WTC11 (cell line): ENCODE data around the gene AGBL1. TPM values are rescaled to one million over a fixed set of nuclear protein-coding genes. Genes with fewer than 3 reads are reported as not detected.

Experiments used
- ATAC-seq: fragments of 200-7000 bp; cut with Tn5 transposase; 2 replicates; pipeline ENCODE4 v1.10.0; 2021; ENCODE audit warnings: mild to moderate bottlenecking, moderate library complexity
- CTCF ChIA-PET: fragments of 300-600 bp; sonication (Branson Sonifier 250); formaldehyde crosslinking; loops from one replicate; lab custom pipeline; 2021; ENCODE audit warnings: antibody characterized with exemption; lab: Charles Lee
- POLR2A ChIA-PET: fragments of 350-600 bp; sonication (Branson Sonifier 250); formaldehyde crosslinking; loops from one replicate; lab custom pipeline; 2021; ENCODE audit warnings: antibody characterized with exemption; lab: Charles Lee
- DNase-seq: peaks from one replicate; pipeline ENCODE4 v3.0.0; 2021; ENCODE audit warnings: low spot score
- H3K27ac Mint-ChIP-seq: 2 replicates; pipeline ENCODE4 v1.8.0; 2021; ENCODE audit warnings: mixed read lengths
- H3K27me3 Mint-ChIP-seq: 2 replicates; pipeline ENCODE4 v1.8.0; 2021; ENCODE audit warnings: low read depth, mild to moderate bottlenecking, moderate library complexity, mixed read lengths
- H3K36me3 Mint-ChIP-seq: 2 replicates; pipeline ENCODE4 v1.8.0; 2021; ENCODE audit warnings: mixed read lengths
- H3K4me1 Mint-ChIP-seq: 2 replicates; pipeline ENCODE4 v1.8.0; 2022; ENCODE audit warnings: mixed read lengths
- H3K4me3 Mint-ChIP-seq: 2 replicates; pipeline ENCODE4 v1.8.0; 2021; ENCODE audit warnings: mild to moderate bottlenecking, moderate library complexity, mixed read lengths
- H3K9me3 Mint-ChIP-seq: 2 replicates; pipeline ENCODE4 v1.8.0; 2021; ENCODE audit warnings: mixed read lengths
- AR ChIP-seq: fragments of 250-450 bp; sonication (Bioruptor Pico); IDR thresholded peaks from 2 replicates; pipeline ENCODE4 v1.9.0; 2021; ENCODE audit warnings: mild to moderate bottlenecking
- ATF1 ChIP-seq: sonication (generic); formaldehyde crosslinking; IDR thresholded peaks from 2 replicates; pipeline ENCODE4 v1.8.1; 2023; ENCODE audit warnings: mild to moderate bottlenecking, moderate library complexity, missing genetic modification reagents
- ATF3 ChIP-seq: sonication (generic); formaldehyde crosslinking; conservative IDR thresholded peaks from 2 replicates; pipeline ENCODE4 v1.8.1; 2022; ENCODE audit warnings: mild to moderate bottlenecking, missing genetic modification reagents
- E2F5 ChIP-seq: sonication (generic); formaldehyde crosslinking; IDR thresholded peaks from 2 replicates; pipeline ENCODE4 v1.8.1; 2022; ENCODE audit warnings: mild to moderate bottlenecking, moderate library complexity, missing genetic modification reagents
- ELF4 ChIP-seq: sonication (generic); formaldehyde crosslinking; IDR thresholded peaks from 2 replicates; pipeline ENCODE4 v1.8.1; 2022; ENCODE audit warnings: low read depth, mild to moderate bottlenecking, moderate library complexity, missing genetic modification reagents
- ESRRA ChIP-seq: sonication (generic); formaldehyde crosslinking; IDR thresholded peaks from 2 replicates; pipeline ENCODE4 v1.8.1; 2022; ENCODE audit warnings: mild to moderate bottlenecking, missing genetic modification reagents, borderline replicate concordance
- HMGA2 ChIP-seq: fragments of 250-450 bp; sonication (Bioruptor Pico); IDR thresholded peaks from 2 replicates; pipeline ENCODE4 v1.4.0; 2021; ENCODE audit warnings: mild to moderate bottlenecking, moderate library complexity
- HMGXB4 ChIP-seq: sonication (generic); formaldehyde crosslinking; IDR thresholded peaks from 2 replicates; pipeline ENCODE4 v1.8.1; 2023; ENCODE audit warnings: mild to moderate bottlenecking, moderate library complexity, missing genetic modification reagents
- IRF2 ChIP-seq: sonication (generic); formaldehyde crosslinking; IDR thresholded peaks from 2 replicates; pipeline ENCODE4 v1.8.0; 2022; ENCODE audit warnings: low read depth, missing genetic modification reagents, borderline replicate concordance
- JUN ChIP-seq: sonication (generic); formaldehyde crosslinking; IDR thresholded peaks from 2 replicates; pipeline ENCODE4 v1.8.0; 2023; ENCODE audit warnings: mild to moderate bottlenecking, missing genetic modification reagents
- NFYB ChIP-seq: sonication (generic); formaldehyde crosslinking; conservative IDR thresholded peaks from 2 replicates; pipeline ENCODE4 v1.8.0; 2022; ENCODE audit warnings: low read depth, missing genetic modification reagents
- RORB ChIP-seq: fragments of 250-450 bp; sonication (Bioruptor Pico); IDR thresholded peaks from 2 replicates; pipeline ENCODE4 v1.9.0; 2021; ENCODE audit warnings: mild to moderate bottlenecking
- SMAD4 ChIP-seq: sonication (generic); formaldehyde crosslinking; IDR thresholded peaks from 2 replicates; pipeline ENCODE4 v1.8.0; 2022; ENCODE audit warnings: mild to moderate bottlenecking, missing genetic modification reagents
- TP53 ChIP-seq: sonication (generic); formaldehyde crosslinking; IDR thresholded peaks from 2 replicates; pipeline ENCODE4 v1.8.1; 2023; ENCODE audit warnings: mild to moderate bottlenecking, missing genetic modification reagents
- ZBTB21 ChIP-seq: sonication (generic); formaldehyde crosslinking; IDR thresholded peaks from 2 replicates; pipeline ENCODE4 v1.8.1; 2023; ENCODE audit warnings: mild to moderate bottlenecking, missing genetic modification reagents, borderline replicate concordance
- ZNF263 ChIP-seq: sonication (generic); formaldehyde crosslinking; IDR thresholded peaks from 2 replicates; pipeline ENCODE4 v1.8.1; 2022; ENCODE audit warnings: low read depth, mild to moderate bottlenecking, moderate library complexity, missing genetic modification reagents
- ZNF423 ChIP-seq: fragments of 250-450 bp; sonication (Bioruptor Pico); IDR thresholded peaks from 2 replicates; pipeline ENCODE4 v2.1.2; 2022; ENCODE audit warnings: mild to moderate bottlenecking, moderate library complexity
- total RNA-seq: library from RNA; stranded (reverse); gene quantifications from 3 replicates; pipeline ENCODE4 v1.2.3, GENCODE V29; 2021
- TF ChIP-seq, protein P1 (sequence below): sonication (generic); formaldehyde crosslinking; IDR thresholded peaks from 2 replicates; pipeline ENCODE4 v1.8.0; 2023; ENCODE audit warnings: mild to moderate bottlenecking, missing genetic modification reagents
- TF ChIP-seq, protein P2 (sequence below): sonication (generic); formaldehyde crosslinking; IDR thresholded peaks from 2 replicates; pipeline ENCODE4 v1.8.0; 2022; ENCODE audit warnings: missing genetic modification reagents

The AGBL1 gene
- total RNA-seq, 1 experiment from 2014 or later, result not detected

GRCh38 chr15:86157606-86158293 is 78.1 kb downstream of the AGBL1 start:
- ChIA-PET CTCF (no interaction called here), POLR2A (interaction anchor here (0.7 kb wide), 1 partner anchor 297 kb away, joined by 3 read pairs; no protein-coding TSS in a partner anchor)
- ATAC-seq (no peak), DNase-seq (no peak)
- H3K27ac Mint-ChIP-seq, result no peak overlapping the region
- no peaks in the 10 kb centered on the region for H3K27me3 Mint-ChIP-seq
- H3K36me3 Mint-ChIP-seq, result peaks cover 2% of the 10 kb centered on the region
- H3K4me1 Mint-ChIP-seq, result peaks cover 24% of the 10 kb centered on the region
- no peak overlapping the region for H3K4me3 Mint-ChIP-seq
- no peak for TF ChIP-seq ESRRA (CRISPR knock-in tag)
- TF ChIP-seq ZNF263 (CRISPR knock-in tag), result no peak
- no peak for TF ChIP-seq HMGXB4 (CRISPR knock-in tag)
- TF ChIP-seq, protein P1, sequence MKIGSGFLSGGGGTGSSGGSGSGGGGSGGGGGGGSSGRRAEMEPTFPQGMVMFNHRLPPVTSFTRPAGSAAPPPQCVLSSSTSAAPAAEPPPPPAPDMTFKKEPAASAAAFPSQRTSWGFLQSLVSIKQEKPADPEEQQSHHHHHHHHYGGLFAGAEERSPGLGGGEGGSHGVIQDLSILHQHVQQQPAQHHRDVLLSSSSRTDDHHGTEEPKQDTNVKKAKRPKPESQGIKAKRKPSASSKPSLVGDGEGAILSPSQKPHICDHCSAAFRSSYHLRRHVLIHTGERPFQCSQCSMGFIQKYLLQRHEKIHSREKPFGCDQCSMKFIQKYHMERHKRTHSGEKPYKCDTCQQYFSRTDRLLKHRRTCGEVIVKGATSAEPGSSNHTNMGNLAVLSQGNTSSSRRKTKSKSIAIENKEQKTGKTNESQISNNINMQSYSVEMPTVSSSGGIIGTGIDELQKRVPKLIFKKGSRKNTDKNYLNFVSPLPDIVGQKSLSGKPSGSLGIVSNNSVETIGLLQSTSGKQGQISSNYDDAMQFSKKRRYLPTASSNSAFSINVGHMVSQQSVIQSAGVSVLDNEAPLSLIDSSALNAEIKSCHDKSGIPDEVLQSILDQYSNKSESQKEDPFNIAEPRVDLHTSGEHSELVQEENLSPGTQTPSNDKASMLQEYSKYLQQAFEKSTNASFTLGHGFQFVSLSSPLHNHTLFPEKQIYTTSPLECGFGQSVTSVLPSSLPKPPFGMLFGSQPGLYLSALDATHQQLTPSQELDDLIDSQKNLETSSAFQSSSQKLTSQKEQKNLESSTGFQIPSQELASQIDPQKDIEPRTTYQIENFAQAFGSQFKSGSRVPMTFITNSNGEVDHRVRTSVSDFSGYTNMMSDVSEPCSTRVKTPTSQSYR (CRISPR knock-in tag), result no peak
- TF ChIP-seq TP53 (CRISPR knock-in tag), result no peak
- no peak for TF ChIP-seq RORB
- no peak for TF ChIP-seq ZBTB21
- no peak for TF ChIP-seq JUN (CRISPR knock-in tag)
- TF ChIP-seq NFYB (CRISPR knock-in tag), result no peak
- no peak for TF ChIP-seq HMGA2 (CRISPR knock-in tag)
- TF ChIP-seq ELF4 (CRISPR knock-in tag), result no peak
- TF ChIP-seq ATF1, result no peak
- TF ChIP-seq IRF2 (CRISPR knock-in tag), result no peak
- no peak for TF ChIP-seq E2F5
- TF ChIP-seq, all 79 proteins: peak for 0
- H3K9me3 Mint-ChIP-seq, result peaks cover 19% of the 10 kb centered on the region

- no peak for DNase-seq
- ChIA-PET CTCF (no interaction called here), POLR2A (no interaction called here)
- no peak overlapping the region for H3K27ac Mint-ChIP-seq
- H3K4me1 Mint-ChIP-seq, result peaks cover 24% of the 10 kb centered on the region
- no peak overlapping the region for H3K4me3 Mint-ChIP-seq
- no peaks in the 10 kb centered on the region for H3K36me3 Mint-ChIP-seq
- H3K27me3 Mint-ChIP-seq, result no peaks in the 10 kb centered on the region
- no peak for ATAC-seq
- H3K9me3 Mint-ChIP-seq, result peaks cover 17% of the 10 kb centered on the region
- TF ChIP-seq ZNF423 (CRISPR knock-in tag) (no peak), ATF3 (no peak), AR (CRISPR knock-in tag) (no peak), TP53 (CRISPR knock-in tag) (no peak), SMAD4 (no peak)
- TF ChIP-seq, protein P2, sequence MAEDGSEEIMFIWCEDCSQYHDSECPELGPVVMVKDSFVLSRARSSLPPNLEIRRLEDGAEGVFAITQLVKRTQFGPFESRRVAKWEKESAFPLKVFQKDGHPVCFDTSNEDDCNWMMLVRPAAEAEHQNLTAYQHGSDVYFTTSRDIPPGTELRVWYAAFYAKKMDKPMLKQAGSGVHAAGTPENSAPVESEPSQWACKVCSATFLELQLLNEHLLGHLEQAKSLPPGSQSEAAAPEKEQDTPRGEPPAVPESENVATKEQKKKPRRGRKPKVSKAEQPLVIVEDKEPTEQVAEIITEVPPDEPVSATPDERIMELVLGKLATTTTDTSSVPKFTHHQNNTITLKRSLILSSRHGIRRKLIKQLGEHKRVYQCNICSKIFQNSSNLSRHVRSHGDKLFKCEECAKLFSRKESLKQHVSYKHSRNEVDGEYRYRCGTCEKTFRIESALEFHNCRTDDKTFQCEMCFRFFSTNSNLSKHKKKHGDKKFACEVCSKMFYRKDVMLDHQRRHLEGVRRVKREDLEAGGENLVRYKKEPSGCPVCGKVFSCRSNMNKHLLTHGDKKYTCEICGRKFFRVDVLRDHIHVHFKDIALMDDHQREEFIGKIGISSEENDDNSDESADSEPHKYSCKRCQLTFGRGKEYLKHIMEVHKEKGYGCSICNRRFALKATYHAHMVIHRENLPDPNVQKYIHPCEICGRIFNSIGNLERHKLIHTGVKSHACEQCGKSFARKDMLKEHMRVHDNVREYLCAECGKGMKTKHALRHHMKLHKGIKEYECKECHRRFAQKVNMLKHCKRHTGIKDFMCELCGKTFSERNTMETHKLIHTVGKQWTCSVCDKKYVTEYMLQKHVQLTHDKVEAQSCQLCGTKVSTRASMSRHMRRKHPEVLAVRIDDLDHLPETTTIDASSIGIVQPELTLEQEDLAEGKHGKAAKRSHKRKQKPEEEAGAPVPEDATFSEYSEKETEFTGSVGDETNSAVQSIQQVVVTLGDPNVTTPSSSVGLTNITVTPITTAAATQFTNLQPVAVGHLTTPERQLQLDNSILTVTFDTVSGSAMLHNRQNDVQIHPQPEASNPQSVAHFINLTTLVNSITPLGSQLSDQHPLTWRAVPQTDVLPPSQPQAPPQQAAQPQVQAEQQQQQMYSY (CRISPR knock-in tag), result no peak
Measured at GRCh38 chr15:86159468-86159867, 79.8 kb downstream of the AGBL1 start.
